ENCODE measurements around the gene IRGM.
"Not testable (repeated sequence)": the region's sequence is repeated elsewhere in the genome, so short reads cannot be mapped to it uniquely, and the experiment has no call there.

IRGM gene

DNA sequence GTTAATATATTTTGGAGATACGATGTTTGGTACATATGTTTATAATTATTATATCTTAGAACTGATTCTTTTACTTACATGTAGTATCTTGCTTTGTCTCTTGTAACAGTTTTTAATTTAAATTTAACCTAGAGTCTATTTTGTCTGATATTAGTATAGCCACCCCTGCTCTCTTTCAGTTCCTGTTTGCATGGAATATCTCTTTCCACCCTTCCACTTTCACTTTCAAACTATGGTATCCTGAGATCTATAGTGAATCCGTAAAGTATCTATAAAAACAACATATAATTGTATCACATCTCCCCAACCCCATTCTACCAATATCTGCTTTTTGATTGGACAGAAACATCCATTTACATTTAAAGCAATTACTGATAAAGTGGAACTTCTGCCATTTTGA, 7.2 kb downstream of the IRGM start:
- no peak overlapping the region for H2AK5ac ChIP-seq (ENCODE audit: low read length, severe bottlenecking)
- H3K14ac ChIP-seq (ENCODE audit: low read length in 2 of 2), result no peak overlapping the region
- no peak overlapping the region for H3K4ac ChIP-seq (ENCODE audit: low read depth in 1 of 2, low read length in 2 of 2)
- no peak overlapping the region for H2BK5ac ChIP-seq (ENCODE audit: low read depth, low read length, poor library complexity, severe bottlenecking)
- H3K79me1 ChIP-seq (replicated peaks; ENCODE audit: low read length, poor library complexity, severe bottlenecking), result no peaks in the 10 kb centered on the region
- no peak overlapping the region for H3K23ac ChIP-seq (ENCODE audit: low read length in 2 of 2)
- no peak overlapping the region for H2BK120ac ChIP-seq (ENCODE audit: low read depth, low read length)
- no peak overlapping the region for H2AFZ ChIP-seq (ENCODE audit: low read depth, low read length)
- H3K4me2 ChIP-seq (ENCODE audit: low read length, poor library complexity, severe bottlenecking), result no peak overlapping the region
- no peak overlapping the region for H3K27ac ChIP-seq (ENCODE audit: low read length, poor library complexity, severe bottlenecking)
- peaks cover 13% of the 10 kb centered on the region for H3K9me3 ChIP-seq (ENCODE audit: control insufficient read depth, low read length)
- DNase-seq, result no peak
- H3K36me3 ChIP-seq (ENCODE audit: control insufficient read depth in 1 of 2, insufficient read depth in 2 of 2, low read depth in 1 of 2, low read length in 2 of 2), result no peaks in the 10 kb centered on the region
- no peak overlapping the region for H2BK12ac ChIP-seq (ENCODE audit: low read length in 2 of 2)
- H4K91ac ChIP-seq (ENCODE audit: low read length), result no peak overlapping the region
- peaks cover 0 to 4% of the 10 kb centered on the region in 2 experiments for H3K27me3 ChIP-seq (ENCODE audit: control insufficient read depth in 1 of 2, insufficient read depth in 1 of 2, low read length in 2 of 2)
- no peak overlapping the region for H2BK15ac ChIP-seq (ENCODE audit: low read depth, poor library complexity, severe bottlenecking)
- peak overlapping the region in 1 of 2 experiments; percentile 36 for H3K4me3 ChIP-seq (ENCODE audit: insufficient read depth in 1 of 2, low read depth in 1 of 2, low read length in 2 of 2)
- WGBS, result 100% methylated on average over 1 of the region's 2 CpGs
- H3K4me1 ChIP-seq (ENCODE audit: control insufficient read depth, insufficient read depth, low read depth, low read length), result no peaks in the 10 kb centered on the region
- H4K8ac ChIP-seq (ENCODE audit: low read length), result no peak overlapping the region
- no peak overlapping the region for H3K18ac ChIP-seq (ENCODE audit: low read depth in 1 of 2, low read length in 2 of 2)
- peak overlapping the region; percentile 40 for H3K9ac ChIP-seq (ENCODE audit: low read length)

DNA sequence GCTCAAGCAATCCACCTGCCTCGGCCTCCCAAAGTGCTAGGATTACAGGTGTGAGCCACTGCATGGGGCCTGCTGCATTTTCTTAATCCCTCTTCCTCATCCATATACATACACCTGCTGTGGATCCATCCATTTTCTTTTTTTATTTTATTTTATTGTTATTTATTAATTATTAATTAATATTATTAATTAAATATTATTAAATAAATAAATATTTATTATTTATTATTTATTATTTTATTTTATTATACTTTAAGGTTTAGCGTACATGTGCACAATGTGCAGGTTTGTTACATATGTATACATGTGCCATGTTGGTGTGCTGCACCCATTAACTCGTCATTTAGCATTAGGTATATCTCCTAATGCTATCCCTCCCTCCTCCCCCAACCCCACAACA, 10.4 kb downstream of the IRGM start:
- not testable (repeated sequence) for DNase-seq; H3K9ac ChIP-seq (ENCODE audit: low read length); H2BK15ac ChIP-seq (ENCODE audit: low read depth, poor library complexity, severe bottlenecking); H3K4me2 ChIP-seq (ENCODE audit: low read length, poor library complexity, severe bottlenecking); H4K8ac ChIP-seq (ENCODE audit: low read length); H2BK120ac ChIP-seq (ENCODE audit: low read depth, low read length); H3K14ac ChIP-seq (ENCODE audit: low read length in 2 of 2); H2BK12ac ChIP-seq (ENCODE audit: low read length in 2 of 2); H2BK5ac ChIP-seq (ENCODE audit: low read depth, low read length, poor library complexity, severe bottlenecking); H3K27ac ChIP-seq (ENCODE audit: low read length, poor library complexity, severe bottlenecking); H3K27me3 ChIP-seq (ENCODE audit: control insufficient read depth in 1 of 2, insufficient read depth in 1 of 2, low read length in 2 of 2); H3K4ac ChIP-seq (ENCODE audit: low read depth in 1 of 2, low read length in 2 of 2); H2AK5ac ChIP-seq (ENCODE audit: low read length, severe bottlenecking); H3K4me3 ChIP-seq (ENCODE audit: insufficient read depth in 1 of 2, low read depth in 1 of 2, low read length in 2 of 2); H3K23ac ChIP-seq (ENCODE audit: low read length in 2 of 2); H3K79me1 ChIP-seq (replicated peaks; ENCODE audit: low read length, poor library complexity, severe bottlenecking); H3K36me3 ChIP-seq (ENCODE audit: control insufficient read depth in 1 of 2, insufficient read depth in 2 of 2, low read depth in 1 of 2, low read length in 2 of 2); H4K91ac ChIP-seq (ENCODE audit: low read length); H3K4me1 ChIP-seq (ENCODE audit: control insufficient read depth, insufficient read depth, low read depth, low read length); H2AFZ ChIP-seq (ENCODE audit: low read depth, low read length); H3K18ac ChIP-seq (ENCODE audit: low read depth in 1 of 2, low read length in 2 of 2)
- 90% methylated on average over 1 of the region's 3 CpGs for WGBS
- peaks cover 31% of the 10 kb centered on the region for H3K9me3 ChIP-seq (ENCODE audit: control insufficient read depth, low read length)

DNA sequence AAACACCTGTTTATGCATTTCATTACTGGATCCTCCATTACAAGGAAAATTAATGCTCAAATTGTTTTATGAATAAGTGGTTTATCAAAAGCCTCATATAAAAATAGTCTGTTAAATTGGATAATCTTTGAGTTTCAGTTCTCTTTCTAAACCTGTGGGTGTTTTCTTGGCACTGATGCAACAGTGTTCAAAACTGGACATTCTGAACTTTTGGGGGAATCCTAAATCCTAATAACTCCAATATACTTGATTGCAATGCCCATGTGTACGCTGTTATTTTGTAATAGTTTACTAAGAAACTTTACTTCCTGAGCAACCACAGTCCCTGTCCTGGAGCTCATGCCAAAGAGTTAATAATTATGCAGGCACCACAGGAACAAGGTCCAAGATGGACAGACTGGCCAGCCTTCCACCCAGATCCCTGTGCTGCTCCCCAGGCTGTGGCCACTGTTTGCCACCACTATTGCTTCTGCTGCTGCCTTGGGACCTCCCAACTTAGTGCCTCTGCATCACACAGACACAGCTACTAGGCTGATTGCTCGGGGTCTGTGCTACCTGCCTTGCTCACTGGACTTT, 14.0 kb downstream of the IRGM start:
- no peak overlapping the region for H2AFZ ChIP-seq (ENCODE audit: low read depth, low read length)
- no peak for DNase-seq
- 67% methylated on average over 2 of the region's 2 CpGs for WGBS

GRCh38 chr5:150862070-150862469, 15.7 kb downstream of the IRGM start:
- Histone ChIP-seq H4K91ac (ENCODE audit: low read length) (no peak overlapping the region), H3K27ac (ENCODE audit: low read length, poor library complexity, severe bottlenecking) (no peak overlapping the region), H2AFZ (ENCODE audit: low read depth, low read length) (no peak overlapping the region), H3K23ac (ENCODE audit: low read length in 2 of 2) (no peak overlapping the region), H4K8ac (ENCODE audit: low read length) (no peak overlapping the region), H3K4me3 (ENCODE audit: insufficient read depth in 1 of 2, low read depth in 1 of 2, low read length in 2 of 2) (peak overlapping the region in 1 of 2 experiments; percentile 4), H3K79me1 (replicated peaks; ENCODE audit: low read length, poor library complexity, severe bottlenecking) (no peaks in the 10 kb centered on the region), H3K36me3 (ENCODE audit: control insufficient read depth in 1 of 2, insufficient read depth in 2 of 2, low read depth in 1 of 2, low read length in 2 of 2) (no peaks in the 10 kb centered on the region), H3K4ac (ENCODE audit: low read depth in 1 of 2, low read length in 2 of 2) (no peak overlapping the region), H2BK5ac (ENCODE audit: low read depth, low read length, poor library complexity, severe bottlenecking) (no peak overlapping the region), H3K27me3 (ENCODE audit: control insufficient read depth in 1 of 2, insufficient read depth in 1 of 2, low read length in 2 of 2) (no peaks in the 10 kb centered on the region), H3K9ac (ENCODE audit: low read length) (no peak overlapping the region), H3K14ac (ENCODE audit: low read length in 2 of 2) (no peak overlapping the region), H2AK5ac (ENCODE audit: low read length, severe bottlenecking) (no peak overlapping the region), H3K9me3 (ENCODE audit: control insufficient read depth, low read length) (peaks cover 65% of the 10 kb centered on the region), H2BK120ac (ENCODE audit: low read depth, low read length) (no peak overlapping the region), H3K18ac (ENCODE audit: low read depth in 1 of 2, low read length in 2 of 2) (no peak overlapping the region), H3K4me1 (ENCODE audit: control insufficient read depth, insufficient read depth, low read depth, low read length) (peaks cover 2% of the 10 kb centered on the region), H3K4me2 (ENCODE audit: low read length, poor library complexity, severe bottlenecking) (no peak overlapping the region), H2BK15ac (ENCODE audit: low read depth, poor library complexity, severe bottlenecking) (no peak overlapping the region), H2BK12ac (ENCODE audit: low read length in 2 of 2) (no peak overlapping the region)
- whole genome bisulfite sequencing, result no CpG with 5 or more reads among the region's 1 CpG
- no peak for DNase-seq

More for the DNA sequence above, 14.0 kb downstream of the IRGM start:
- Histone ChIP-seq H3K4me2 (ENCODE audit: low read length, poor library complexity, severe bottlenecking) (no peak overlapping the region), H3K79me1 (replicated peaks; ENCODE audit: low read length, poor library complexity, severe bottlenecking) (no peaks in the 10 kb centered on the region), H3K23ac (ENCODE audit: low read length in 2 of 2) (no peak overlapping the region), H3K4me3 (ENCODE audit: insufficient read depth in 1 of 2, low read depth in 1 of 2, low read length in 2 of 2) (no peak overlapping the region), H3K18ac (ENCODE audit: low read depth in 1 of 2, low read length in 2 of 2) (no peak overlapping the region), H2BK15ac (ENCODE audit: low read depth, poor library complexity, severe bottlenecking) (no peak overlapping the region), H3K9me3 (ENCODE audit: control insufficient read depth, low read length) (peaks cover 49% of the 10 kb centered on the region), H3K9ac (ENCODE audit: low read length) (no peak overlapping the region), H3K36me3 (ENCODE audit: control insufficient read depth in 1 of 2, insufficient read depth in 2 of 2, low read depth in 1 of 2, low read length in 2 of 2) (no peaks in the 10 kb centered on the region), H3K4ac (ENCODE audit: low read depth in 1 of 2, low read length in 2 of 2) (no peak overlapping the region), H4K8ac (ENCODE audit: low read length) (no peak overlapping the region), H4K91ac (ENCODE audit: low read length) (no peak overlapping the region), H3K27me3 (ENCODE audit: control insufficient read depth in 1 of 2, insufficient read depth in 1 of 2, low read length in 2 of 2) (no peaks in the 10 kb centered on the region), H3K4me1 (ENCODE audit: control insufficient read depth, insufficient read depth, low read depth, low read length) (peaks cover 2% of the 10 kb centered on the region), H3K27ac (ENCODE audit: low read length, poor library complexity, severe bottlenecking) (no peak overlapping the region), H2BK12ac (ENCODE audit: low read length in 2 of 2) (no peak overlapping the region), H3K14ac (ENCODE audit: low read length in 2 of 2) (no peak overlapping the region), H2BK5ac (ENCODE audit: low read depth, low read length, poor library complexity, severe bottlenecking) (no peak overlapping the region), H2AK5ac (ENCODE audit: low read length, severe bottlenecking) (no peak overlapping the region), H2BK120ac (ENCODE audit: low read depth, low read length) (no peak overlapping the region)

All from mesenchymal stem cell (in vitro differentiated cells and primary cell).